Astrocyte (in vitro differentiated cells and primary cell): ENCODE measurements around the gene LYZL1.

Source experiments
- CTCF ChIP-seq: IDR thresholded peaks from 2 replicates; pipeline ENCODE4 v1.5.1; 2011; ENCODE audit warnings: low read depth, mild to moderate bottlenecking, inconsistent platforms, low read length, moderate library complexity; ENCODE audit not compliant: insufficient read depth
- EZH2 ChIP-seq: IDR thresholded peaks from 2 replicates; pipeline ENCODE4 v1.6.1; 2012; ENCODE audit warnings: mild to moderate bottlenecking, low read length, inconsistent platforms; ENCODE audit not compliant: insufficient read depth

GRCh38 chr10:29263506-29263905 lies 25.4 kb upstream of the LYZL1 start:
- TF ChIP-seq CTCF (no peak), EZH2 (no peak)
